HG03103 (cell line): ENCODE data around the gene KLHL18.
"Not testable (repeated sequence)": the region's sequence is repeated elsewhere in the genome, so short reads cannot be mapped to it uniquely, and the experiment has no call there.

Experiments used
- ATAC-seq: cut with Tn5 transposase; IDR thresholded peaks from one replicate; pipeline ENCODE4 v1.9.1; 2021; ENCODE audit warnings: low read depth; ENCODE audit not compliant: unreplicated experiment

Gene KLHL18

DNA sequence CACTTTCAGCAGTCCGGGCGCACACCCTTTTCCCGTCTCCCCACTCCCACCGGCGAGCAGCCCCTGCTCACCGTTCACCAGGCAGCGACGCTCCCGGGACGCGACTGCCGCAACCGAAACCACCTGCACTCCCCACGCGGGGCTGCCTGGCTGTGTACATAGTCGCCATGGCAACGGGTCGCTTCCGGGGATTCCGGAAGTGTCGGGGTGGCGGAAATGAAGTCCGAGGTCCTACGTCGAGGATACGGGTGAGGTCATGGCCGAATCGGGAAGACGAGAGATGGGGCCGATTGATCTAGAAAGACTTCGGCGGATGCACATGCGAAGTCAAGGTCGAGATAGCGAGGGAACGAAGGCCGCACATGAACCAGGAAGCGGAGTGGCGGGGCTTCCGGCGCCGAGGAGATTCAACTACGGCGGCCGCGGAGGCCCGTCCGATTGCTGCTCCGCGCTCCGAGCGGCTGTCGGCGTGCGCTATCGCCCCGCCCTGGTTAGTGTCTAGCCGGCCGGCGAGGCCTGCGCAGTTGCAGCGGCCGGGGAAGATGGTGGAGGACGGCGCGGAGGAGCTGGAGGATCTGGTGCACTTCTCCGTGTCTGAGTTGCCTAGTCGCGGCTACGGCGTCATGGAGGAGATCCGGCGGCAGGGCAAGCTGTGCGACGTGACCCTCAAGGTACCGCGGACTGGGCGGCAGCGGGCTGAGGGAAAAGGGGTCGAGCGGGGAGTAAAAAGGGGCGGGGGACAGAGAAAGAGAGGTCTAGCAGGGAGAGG, at the start of gene KLHL18, which contains the start of gene KIF9:
Gene KLHL18, plus strand, starts transcription at position 521 of the 769 bp plus-strand sequence. Its CDS starts 22 bp downstream, at position 543.
Gene KIF9, minus strand, starts transcription at position 376 of the 769 bp plus-strand sequence. CDS start 5,425 bp downstream, outside the sequence.
- peak; percentile 80 for ATAC-seq

DNA sequence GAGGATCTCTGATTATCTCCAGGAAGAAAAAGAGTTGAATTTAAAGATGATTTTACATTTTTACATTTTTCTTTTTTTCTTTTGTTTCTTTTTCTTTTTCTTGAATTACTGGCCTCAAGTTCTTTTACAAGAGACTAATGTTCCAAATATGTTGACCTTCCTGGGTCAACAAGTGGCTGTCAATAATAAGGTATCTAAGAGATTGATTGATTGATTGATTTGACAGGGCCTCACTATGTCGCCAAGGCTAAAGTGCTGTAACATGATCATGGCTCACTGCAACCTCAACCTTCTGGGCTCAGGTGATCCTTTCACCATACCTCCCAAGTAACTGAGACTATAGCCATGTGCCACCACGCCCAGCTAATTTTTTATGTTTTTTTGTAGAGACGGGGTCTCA, 44.7 kb upstream of the KLHL18 start:
- no peak for ATAC-seq

- ATAC-seq, result no peak
These were observed 42.8 kb upstream of the KLHL18 start for GRCh38 chr3:47239929-47240328.

DNA sequence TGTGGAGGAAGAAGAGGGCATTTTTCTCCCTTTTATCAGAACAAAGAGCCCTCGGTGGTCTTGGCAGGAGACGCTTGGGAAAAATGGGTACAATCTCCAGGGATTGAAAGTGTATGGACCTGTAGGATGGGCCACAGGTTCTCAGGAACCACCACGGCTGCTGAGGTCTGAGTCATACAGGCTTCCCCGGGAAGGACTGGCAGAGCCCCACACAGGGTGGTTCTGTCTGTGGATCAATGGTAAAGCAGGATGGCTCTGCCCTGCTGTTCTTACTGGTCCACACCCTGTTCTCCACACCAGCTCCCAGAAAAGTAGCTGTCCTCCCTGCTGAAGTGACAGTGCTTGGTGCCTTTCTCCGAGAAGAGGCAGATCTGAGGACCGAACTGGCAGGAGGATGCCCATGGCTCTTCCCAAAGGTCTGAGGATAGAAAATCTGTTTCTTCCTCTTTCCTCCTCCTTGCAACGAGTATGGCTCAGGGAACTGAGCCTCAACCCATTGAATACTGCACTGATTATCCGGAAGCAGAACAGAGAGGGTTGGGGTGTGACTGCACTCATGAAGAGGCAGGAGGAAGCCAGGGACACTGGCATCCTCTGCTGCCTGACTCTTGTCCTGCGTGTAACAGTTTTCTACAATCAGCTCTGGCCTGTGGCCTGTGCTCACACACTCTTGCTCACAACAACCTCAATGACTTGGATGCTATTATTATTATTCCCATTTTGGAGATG, 39.2 kb upstream of the KLHL18 start:
- no peak for ATAC-seq

- no peak for ATAC-seq
These were observed 38.1 kb upstream of the KLHL18 start for GRCh38 chr3:47244531-47245100.

DNA sequence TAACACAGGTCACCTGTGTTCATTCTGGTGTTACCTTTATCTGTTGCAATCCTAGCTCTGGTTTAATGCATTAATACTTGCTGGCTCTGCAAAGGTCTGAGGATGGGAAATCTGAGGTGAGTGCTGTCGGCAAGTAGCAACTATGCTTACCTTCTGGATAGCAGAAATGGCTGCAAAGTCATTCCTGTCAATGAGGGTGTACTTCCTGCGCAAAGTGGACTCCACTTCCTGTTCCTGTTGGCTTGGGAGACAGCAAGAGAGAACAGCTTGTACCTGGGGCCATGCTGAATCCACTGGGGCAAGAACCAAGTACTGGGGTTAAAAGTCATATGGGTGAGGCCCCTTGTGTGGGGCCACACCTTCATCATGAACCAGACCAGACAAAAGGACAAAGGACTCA, 37.5 kb upstream of the KLHL18 start:
- no peak for ATAC-seq

- ATAC-seq, result no peak
These were observed 35.3 kb upstream of the KLHL18 start for GRCh38 chr3:47247131-47248064.

DNA sequence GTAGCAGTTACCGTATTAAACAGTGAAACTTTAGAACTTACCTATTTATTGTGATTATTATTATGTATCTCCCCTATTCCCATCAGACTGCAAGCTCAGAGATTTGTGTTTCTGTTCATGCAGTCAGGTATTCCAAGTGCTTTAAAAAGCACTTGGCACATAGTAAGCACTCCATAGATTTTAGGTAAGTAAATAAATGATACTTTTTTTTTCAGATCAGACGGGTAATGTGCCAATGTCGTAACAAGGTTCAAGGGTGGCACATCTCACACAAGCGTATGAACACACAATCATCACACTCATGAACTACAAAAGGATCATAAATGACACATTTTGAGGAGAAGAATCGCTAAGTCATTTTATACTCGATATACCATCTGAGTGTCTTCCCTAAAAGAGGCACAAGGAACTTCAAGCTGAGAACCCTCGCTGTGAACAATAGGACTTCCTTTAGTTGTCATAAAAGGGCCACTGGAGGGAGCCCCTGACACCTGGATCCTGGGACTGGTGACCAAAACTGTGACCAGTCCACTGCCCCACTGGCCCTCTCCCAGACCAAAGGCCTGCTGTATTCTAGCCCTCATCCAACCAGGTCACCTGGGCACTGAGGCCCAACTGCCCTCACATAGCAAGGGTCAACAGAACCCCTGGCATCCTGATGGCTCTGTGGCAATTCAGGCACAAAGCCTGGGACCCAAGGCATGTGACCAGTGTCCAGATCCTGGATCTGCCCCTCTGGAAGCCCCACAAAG, 32.3 kb upstream of the KLHL18 start:
- ATAC-seq, result no peak

- not testable (repeated sequence) for ATAC-seq
These were observed 31.7 kb upstream of the KLHL18 start for GRCh38 chr3:47251085-47251484.

DNA sequence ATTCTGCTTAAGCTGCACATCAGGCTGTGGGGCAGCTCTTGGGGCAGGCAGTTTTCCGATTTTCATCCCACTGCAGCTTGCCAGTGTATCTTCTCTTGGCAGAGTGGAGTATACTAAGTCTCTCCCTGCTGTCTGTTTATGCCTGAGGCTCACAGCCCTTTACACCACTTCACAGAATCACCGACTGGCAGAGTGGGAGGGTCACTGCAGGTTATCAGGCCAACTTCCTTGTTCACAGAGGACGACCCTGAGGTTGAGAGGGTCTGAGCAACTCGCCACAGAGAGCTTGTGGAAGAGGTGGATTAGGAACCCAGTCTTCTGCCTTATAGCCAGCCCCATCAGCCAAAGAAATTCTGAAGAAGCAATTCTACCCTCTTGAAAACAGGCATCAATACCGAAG, 31.1 kb upstream of the KLHL18 start:
- ATAC-seq, result no peak

DNA sequence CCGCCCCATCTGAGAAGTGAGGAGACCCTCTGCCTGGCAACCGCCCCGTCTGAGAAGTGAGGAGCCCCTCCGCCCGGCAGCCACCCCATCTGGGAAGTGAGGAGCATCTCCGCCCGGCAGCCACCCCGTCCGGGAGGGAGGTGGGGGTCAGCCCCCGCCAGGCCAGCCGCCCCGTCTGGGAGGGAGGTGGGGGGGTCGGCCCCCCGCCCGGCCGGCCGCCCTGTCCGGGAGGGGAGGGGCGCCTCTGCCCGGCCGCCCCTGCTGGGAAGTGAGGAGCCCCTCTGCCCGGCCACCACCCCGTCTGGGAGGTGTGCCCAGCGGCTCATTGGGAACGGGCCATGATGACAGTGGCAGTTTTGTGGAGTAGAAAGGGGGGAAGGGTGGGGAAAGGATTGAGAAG, 26.4 kb upstream of the KLHL18 start:
- not testable (repeated sequence) for ATAC-seq

DNA sequence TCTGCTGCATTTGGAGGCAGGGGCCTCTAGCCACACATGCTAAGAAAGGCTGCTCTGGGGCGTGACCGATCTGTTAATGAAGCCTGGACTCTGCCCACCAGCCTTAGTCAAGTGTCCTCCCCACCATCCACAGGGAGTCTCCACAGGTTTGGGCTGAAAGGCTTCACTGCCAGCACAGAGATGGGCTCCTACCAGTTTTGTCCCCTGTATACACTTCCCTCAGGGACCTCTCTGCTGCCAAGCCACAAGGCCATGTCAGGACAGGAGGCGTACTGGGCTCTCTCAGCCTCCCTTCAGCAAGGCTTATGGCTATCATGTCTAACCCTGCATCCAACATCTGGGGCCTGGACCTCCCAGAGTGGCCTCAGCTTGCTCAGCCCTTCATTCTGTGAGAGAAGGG, 23.6 kb upstream of the KLHL18 start:
- ATAC-seq, result no peak

GRCh38 chr3:47260605-47261004, 22.1 kb upstream of the KLHL18 start:
- no peak for ATAC-seq

GRCh38 chr3:47261301-47261700, 21.4 kb upstream of the KLHL18 start:
- no peak for ATAC-seq

- no peak for ATAC-seq
These were observed 17.7 kb upstream of the KLHL18 start for GRCh38 chr3:47265008-47265407.

DNA sequence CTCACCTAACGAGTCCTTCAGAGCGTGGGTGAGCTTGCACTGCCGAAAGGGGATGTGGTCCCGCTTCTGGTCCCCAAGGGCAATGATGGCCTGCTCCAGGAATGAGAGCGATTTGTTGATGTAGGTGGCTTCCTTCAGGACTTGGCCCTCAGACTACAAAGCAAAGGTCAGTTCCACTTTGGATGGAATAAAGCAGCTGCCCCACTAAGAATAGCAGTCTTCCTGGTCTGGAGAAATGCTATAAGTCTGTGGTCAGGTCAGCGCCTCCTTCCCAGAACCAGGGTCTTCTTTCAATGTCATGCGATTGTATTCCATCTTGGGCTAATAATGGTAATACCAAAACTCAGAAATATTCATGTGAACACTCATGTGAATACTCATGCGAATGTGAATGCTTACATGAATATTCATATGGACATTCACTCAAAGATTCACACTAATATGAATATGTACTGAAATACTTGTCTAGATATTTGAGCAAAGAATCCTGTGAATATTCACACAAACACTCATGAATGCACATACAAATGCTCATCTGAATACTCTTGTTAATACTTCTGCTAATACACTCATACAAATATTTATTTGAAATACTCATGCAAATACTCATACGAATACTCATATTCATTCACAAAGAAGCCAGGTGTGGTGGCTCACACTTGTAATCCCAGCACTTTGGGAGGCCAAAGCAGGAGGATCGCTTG, 16.9 kb upstream of the KLHL18 start:
- no peak for ATAC-seq

GRCh38 chr3:47266709-47267489, 15.8 kb upstream of the KLHL18 start:
- no peak for ATAC-seq

GRCh38 chr3:47267490-47267824, 15.3 kb upstream of the KLHL18 start:
- ATAC-seq, result no peak
